GM19395 (cell line): Measurements from ENCODE around the gene TICAM1.
"Not testable (repeated sequence)": the region's sequence is repeated elsewhere in the genome, so short reads cannot be mapped to it uniquely, and the experiment has no call there.

Experiments used
- ATAC-seq: cut with Tn5 transposase; IDR thresholded peaks from one replicate; pipeline ENCODE4 v1.9.1; 2021; ENCODE audit warnings: mild to moderate bottlenecking, moderate library complexity; ENCODE audit not compliant: unreplicated experiment

TICAM1 gene

DNA sequence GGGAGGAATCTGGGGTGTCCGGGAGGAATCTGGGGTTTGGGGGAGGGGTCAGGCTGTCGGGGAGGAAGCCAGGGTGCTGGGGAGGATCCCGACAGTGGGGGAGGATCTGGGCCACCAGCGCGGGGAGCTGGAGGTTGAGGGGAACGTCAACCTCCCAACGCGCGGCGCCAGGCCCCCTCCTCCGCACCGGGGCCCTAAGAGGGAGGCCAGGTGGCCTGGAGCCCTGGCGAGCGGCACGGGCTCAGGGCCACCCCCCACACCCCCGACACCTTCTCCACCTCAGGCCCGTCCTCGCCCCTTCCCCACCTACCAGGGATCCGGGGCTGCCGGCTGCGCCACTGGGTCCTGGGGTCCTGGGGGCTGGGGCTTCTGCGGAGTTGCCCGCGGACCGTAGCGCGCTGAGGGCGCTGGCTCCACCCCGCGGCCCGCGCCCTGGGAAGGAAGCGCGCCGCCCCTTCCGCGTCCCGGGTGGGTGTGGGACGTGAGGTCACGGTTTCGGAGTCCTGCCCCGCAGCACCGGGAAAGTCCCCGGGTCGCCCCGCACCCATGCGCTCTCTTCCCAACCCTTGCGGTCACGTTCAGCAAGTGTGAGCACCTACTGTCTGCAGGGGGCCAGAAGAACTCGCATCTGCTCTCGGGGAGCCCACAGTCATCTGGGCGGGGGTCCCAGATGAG, at the start of gene TICAM1:
TSS of gene TICAM1 (minus strand) at position 409 of the 675 bp plus-strand sequence. CDS start 13,335 bp downstream, outside the sequence.
- peak; percentile 69 for ATAC-seq

DNA sequence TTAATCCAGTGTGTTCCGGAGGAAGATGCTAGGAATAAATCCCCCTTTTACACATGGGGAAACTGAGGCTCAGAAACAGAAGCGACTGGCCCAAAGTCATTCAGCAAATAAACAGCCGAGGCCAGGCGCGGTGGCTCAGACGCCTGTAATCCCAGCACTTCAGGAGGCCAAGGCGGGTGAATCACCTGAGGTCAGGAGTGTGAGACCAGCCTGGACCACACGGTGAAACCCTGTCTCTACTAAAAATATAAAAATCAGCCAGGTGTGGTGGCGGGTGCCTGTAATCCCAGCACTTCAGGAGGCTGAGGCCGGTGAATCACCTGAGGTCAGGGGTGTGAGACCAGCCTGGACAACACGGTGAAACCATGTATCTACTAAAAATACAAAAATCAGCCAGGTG, 47.5 kb upstream of the TICAM1 start:
- ATAC-seq = no peak

DNA sequence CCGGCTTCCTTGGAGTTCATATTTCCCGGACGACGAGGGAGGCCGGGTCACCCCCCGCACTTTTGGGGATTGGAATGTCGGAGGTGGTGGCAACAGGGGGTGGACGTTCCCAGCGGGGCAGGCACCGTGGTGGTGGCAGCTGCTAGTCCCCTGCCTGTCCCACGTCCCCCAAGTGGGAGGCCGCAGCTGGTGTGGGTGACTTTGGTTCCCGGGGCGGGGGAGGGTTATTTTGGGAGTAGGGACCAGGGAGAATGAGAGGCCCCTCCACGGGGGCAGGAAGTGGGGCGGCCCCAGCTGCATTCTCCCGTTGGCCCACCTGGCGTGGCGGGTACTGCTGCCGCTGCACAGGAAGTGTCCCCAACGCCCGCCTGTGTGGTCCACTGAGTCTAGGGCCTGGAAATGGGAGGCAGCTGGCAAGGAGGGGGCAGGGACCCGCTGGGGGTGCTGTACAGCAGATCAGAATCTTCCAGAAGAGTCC, 47.0 kb upstream of the TICAM1 start:
- no peak for ATAC-seq

GRCh38 chr19:4877753-4878490, 46.4 kb upstream of the TICAM1 start:
- no peak for ATAC-seq

- ATAC-seq = no peak
Observed at GRCh38 chr19:4873930-4874329, 42.4 kb upstream of the TICAM1 start.

- ATAC-seq = no peak
Observed at GRCh38 chr19:4871711-4872110, 40.2 kb upstream of the TICAM1 start.

- no peak for ATAC-seq
Observed at GRCh38 chr19:4870025-4870700, 38.7 kb upstream of the TICAM1 start.

DNA sequence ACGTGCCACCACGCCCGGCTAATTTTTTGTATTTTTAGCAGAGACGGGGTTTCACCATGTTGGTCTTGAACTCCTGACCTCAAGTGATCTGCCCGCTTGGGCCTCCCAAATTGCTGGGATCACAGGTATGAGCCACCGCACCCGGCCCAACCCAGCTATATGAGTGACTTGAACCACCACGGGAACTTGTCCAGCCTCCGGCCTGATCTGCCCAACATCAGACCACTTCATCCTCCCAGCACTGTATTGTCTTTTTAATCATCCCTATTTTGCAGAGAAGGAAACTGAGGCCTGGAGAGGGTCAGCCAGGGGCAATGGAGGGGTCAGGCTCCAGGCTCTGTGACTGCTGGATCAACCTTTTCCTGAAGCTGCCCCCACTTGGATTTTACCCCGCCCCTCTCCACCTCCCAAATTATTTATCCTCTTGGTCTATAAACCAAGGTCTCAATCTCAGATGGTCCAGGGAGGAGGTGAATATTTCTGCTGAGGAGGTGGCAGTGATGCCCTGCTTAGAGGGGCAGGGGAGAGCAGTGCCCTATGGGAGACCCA, 36.8 kb upstream of the TICAM1 start:
- no peak for ATAC-seq

GRCh38 chr19:4867534-4868285, 36.2 kb upstream of the TICAM1 start, which contains the start of gene PLIN3:
TSS of gene PLIN3 (minus strand) at chr19:4867667. CDS start at chr19:4861394, 6,273 bp downstream.
- peak; percentile 67 for ATAC-seq

DNA sequence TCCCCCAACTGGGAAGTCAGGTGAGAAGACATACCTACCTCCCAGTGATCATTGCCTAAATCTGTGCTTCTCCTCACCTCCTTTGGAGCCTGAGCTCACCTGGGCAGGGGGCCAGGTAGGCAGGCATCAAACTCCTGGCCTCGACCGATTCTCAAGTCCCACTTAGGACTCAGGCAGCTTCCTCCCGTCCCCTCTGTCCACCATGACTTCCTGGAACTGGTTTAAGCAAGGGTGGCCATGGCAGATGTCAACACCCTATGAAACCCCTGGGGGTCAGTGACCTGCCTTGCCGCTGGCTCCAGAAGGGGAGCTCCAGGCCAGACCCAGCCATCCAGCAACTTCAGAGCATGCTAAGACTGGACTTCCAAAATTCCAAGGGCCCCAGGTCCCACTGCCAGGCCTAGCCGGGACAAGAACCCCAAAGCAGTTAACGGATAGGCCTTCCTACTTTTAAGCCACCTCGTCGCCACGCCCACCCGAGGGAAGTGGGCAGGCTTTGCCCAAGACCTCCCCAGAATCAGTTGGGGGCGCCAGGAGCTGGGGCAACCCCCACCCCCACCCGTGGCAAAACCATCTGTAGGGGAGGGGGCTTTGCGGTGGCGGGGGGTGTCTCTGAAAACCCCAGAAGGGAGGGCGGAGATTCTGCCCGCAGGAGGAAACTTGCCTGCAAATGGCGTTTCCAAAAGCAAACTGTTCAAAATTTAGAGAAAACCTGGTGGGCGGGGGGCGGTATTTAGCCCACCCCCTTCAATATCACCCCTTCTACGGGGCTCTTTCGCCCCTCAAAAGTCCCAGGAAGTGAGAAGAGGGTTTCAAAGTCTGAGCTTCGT, 35.3 kb upstream of the TICAM1 start:
- ATAC-seq = no peak

- no peak for ATAC-seq
Observed at GRCh38 chr19:4861147-4861546, 29.6 kb upstream of the TICAM1 start.

DNA sequence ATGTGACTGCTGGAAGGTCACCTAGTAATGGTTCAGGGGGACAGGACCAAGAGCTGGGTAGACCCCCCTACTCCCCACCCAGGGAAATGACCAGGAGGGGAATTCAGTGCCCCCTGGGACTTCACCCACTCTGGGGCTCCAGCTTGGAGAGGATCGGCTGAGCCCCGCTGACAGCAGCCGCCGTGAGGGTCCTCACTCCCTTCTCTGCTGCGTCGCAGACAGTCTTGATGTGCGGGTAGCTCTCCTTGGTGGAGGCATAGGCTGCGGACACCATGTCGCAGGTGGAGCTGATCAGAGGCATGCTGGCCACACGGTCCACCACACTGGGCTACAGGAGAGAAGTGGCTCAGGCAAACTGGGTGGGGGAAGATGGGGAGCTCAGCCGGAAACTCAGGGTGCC, 28.2 kb upstream of the TICAM1 start:
- no peak for ATAC-seq

DNA sequence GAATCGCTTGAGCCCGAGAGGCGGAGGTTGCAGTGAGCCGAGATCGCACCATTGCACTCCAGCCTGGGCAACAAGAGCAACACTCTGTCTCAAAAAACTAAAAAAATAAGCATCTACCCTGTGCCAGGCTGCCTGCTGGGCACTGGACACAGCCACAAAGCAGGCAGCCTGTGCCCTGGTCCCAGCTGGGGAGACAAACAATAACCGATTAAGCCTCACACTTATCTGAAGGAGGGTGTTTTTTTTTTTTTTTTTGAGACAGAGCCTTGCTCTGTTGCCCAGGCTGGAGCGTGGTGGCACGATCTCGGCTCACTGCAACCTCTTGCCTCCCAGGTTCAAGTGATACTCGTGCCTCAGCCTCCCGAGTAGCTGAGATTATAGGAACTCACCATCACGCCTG, 25.0 kb upstream of the TICAM1 start:
- ATAC-seq = not testable (repeated sequence)

- not testable (repeated sequence) for ATAC-seq
Observed at GRCh38 chr19:4853506-4853905, 22.0 kb upstream of the TICAM1 start.

GRCh38 chr19:4852484-4852883, 21.0 kb upstream of the TICAM1 start:
- ATAC-seq = no peak

DNA sequence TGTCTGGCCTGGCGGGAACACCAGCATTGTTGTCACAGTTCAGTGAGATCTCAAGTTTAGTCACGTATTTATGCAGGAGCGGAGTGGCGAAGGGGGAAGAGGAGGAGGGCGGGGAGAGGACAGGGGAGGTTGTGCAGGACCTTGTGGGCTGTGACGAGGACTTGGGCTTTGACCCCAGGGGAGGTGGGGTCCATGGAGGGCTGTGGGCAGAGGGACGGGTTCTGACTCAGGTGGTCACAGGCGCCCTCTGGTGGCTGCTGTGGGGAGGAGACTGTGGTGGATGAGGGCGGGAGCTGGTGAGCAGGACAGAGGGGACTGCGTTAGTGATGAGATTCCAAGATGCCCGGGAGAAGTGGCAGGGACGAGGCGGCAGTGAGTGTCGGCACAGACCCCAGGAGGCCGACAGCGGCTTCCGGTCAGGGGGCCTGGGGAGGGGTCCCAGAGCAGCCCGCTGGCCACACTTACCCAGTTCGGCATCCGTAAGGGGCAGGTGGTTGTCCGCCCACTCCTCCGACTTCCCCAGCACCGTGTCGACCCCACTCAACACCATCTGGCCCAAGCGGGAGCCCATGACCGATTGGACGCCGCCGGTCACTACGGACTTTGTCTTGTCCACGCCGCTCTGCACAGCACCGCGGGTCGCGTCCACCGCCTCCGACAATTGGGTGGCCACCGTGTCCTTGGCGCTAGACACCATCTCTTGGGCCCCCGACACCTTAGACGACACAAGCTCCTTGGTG, 20.2 kb upstream of the TICAM1 start:
- ATAC-seq = no peak

DNA sequence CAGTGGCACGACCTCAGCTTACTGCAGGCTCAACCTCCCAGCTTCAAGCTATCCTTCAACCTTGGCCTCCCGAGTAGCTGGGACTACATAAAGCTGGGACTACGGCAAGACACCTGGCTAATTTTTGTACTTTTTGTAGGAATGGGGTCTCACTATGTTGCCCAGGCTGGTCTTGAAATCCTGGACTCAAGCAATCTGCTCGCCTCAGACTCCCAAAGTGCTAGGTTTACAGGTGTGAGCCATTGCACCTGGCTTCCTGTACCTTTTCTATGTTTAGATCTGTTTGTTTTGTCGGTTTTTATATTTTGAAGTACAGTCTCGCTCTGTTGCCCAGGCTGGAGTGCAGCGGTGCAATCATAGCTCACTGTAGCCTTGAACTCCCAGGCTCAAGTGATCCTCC, 17.5 kb upstream of the TICAM1 start:
- no peak for ATAC-seq

GRCh38 chr19:4847190-4847973, 15.9 kb upstream of the TICAM1 start:
- ATAC-seq = no peak
